H1 (cell line): ENCODE data around the gene ARHGEF12. TPM values are rescaled to one million over a fixed set of nuclear protein-coding genes. Genes with fewer than 3 reads are reported as not detected.

Experiments used
- CTCF ChIA-PET: fragments of 300-600 bp; sonication (Branson Sonifier 250); formaldehyde crosslinking; loops from one replicate; lab custom pipeline; 2021; ENCODE audit not compliant: partially characterized antibody; lab: Charles Lee
- POLR2A ChIA-PET: fragments of 300-600 bp; sonication (Branson Sonifier 250); formaldehyde crosslinking; loops from one replicate; lab custom pipeline; 2021; ENCODE audit warnings: inconsistent platforms; ENCODE audit not compliant: partially characterized antibody; lab: Charles Lee
- DNase-seq, 2 experiments: peaks; one replicate each; pipeline versions ENCODE4 v3.0.0 to v3.0.0-alpha.2; 2010 to 2022; ENCODE audit warnings: low spot score in 2 of 2, low read depth in 1 of 2, mixed read lengths in 1 of 2
- FAIRE-seq: peaks from 2 replicates; lab custom pipeline; 2011; peaks lifted over from hg19 to GRCh38; lab: Jason Lieb, UNC
- H2AFZ ChIP-seq: 2 replicates; pipeline ENCODE4 v1.8.1; 2012; ENCODE audit warnings: low read length, inconsistent platforms
- H2AK5ac ChIP-seq: 2 replicates; pipeline ENCODE4 v1.6.1; 2013; ENCODE audit warnings: low read depth, low read length
- H2BK120ac ChIP-seq: replicated peaks from 2 replicates; pipeline ENCODE3; 2013; ENCODE audit warnings: low read depth, low read length, inconsistent platforms
- H2BK12ac ChIP-seq: 2 replicates; pipeline ENCODE4 v1.6.1; 2013; ENCODE audit warnings: low read depth, low read length
- H2BK15ac ChIP-seq: 2 replicates; pipeline ENCODE4 v1.6.1; 2013; ENCODE audit warnings: low read length
- H2BK20ac ChIP-seq: 2 replicates; pipeline ENCODE4 v1.6.1; 2013; ENCODE audit warnings: low read length
- H2BK5ac ChIP-seq: 2 replicates; pipeline ENCODE4 v1.6.1; 2013; ENCODE audit warnings: low read depth, low read length
- H3K14ac ChIP-seq: 2 replicates; pipeline ENCODE4 v1.6.1; 2013; ENCODE audit warnings: inconsistent platforms; ENCODE audit not compliant: insufficient read length
- H3K18ac ChIP-seq: 2 replicates; pipeline ENCODE4 v1.6.1; 2013; ENCODE audit warnings: low read length; ENCODE audit errors: extremely low read depth
- H3K23ac ChIP-seq: 2 replicates; pipeline ENCODE4 v1.6.1; 2013; ENCODE audit warnings: inconsistent platforms; ENCODE audit not compliant: insufficient read length
- H3K23me2 ChIP-seq: 2 replicates; pipeline ENCODE4 v1.6.1; 2013; ENCODE audit warnings: low read depth, low read length
- H3K27ac ChIP-seq: 2 replicates; pipeline ENCODE4 v1.6.1; 2011; ENCODE audit warnings: low read depth, low read length, inconsistent platforms
- H3K27me3 ChIP-seq, 4 experiments: replicated peaks in 1 of 4; 1 replicate in 1 of 4; 2 replicates in 3 of 4; pipeline versions ENCODE4 v1.6.1 to v1.8.1; 2011 to 2013; ENCODE audit warnings: low read length in 3 of 4, mild to moderate bottlenecking in 3 of 4, inconsistent platforms in 2 of 4, mixed read lengths in 2 of 4, moderate library complexity in 1 of 4; ENCODE audit not compliant: control insufficient read depth in 3 of 4, insufficient read depth in 3 of 4; ENCODE audit errors: extremely low read depth in 1 of 4
- H3K36me3 ChIP-seq, 4 experiments: 2 replicates each; pipeline versions ENCODE4 v1.6.1 to v1.8.1; 2011 to 2013; ENCODE audit warnings: mild to moderate bottlenecking in 4 of 4, low read length in 3 of 4, moderate library complexity in 2 of 4, control low read depth in 1 of 4, inconsistent platforms in 1 of 4; ENCODE audit not compliant: insufficient read depth in 4 of 4, control insufficient read depth in 2 of 4
- H3K4ac ChIP-seq: replicated peaks from 2 replicates; pipeline ENCODE3; 2013; ENCODE audit warnings: low read length, low read depth, mixed read lengths, inconsistent platforms; ENCODE audit not compliant: insufficient read length
- H3K4me1 ChIP-seq, 4 experiments: replicated peaks in 1 of 4; 1 replicate in 1 of 4; 2 replicates in 3 of 4; pipeline versions ENCODE4 v1.6.1 to v1.8.1; 2011 to 2013; ENCODE audit warnings: low read length in 3 of 4, inconsistent platforms in 2 of 4, mixed read lengths in 1 of 4; ENCODE audit not compliant: insufficient read depth in 4 of 4, control insufficient read depth in 3 of 4
- H3K4me2 ChIP-seq, 2 experiments: 2 replicates each; pipeline versions ENCODE4 v1.6.1 to v1.8.1; 2011 to 2013; ENCODE audit warnings: low read depth in 2 of 2, low read length in 2 of 2, control low read depth in 1 of 2, inconsistent platforms in 1 of 2, mild to moderate bottlenecking in 1 of 2; ENCODE audit not compliant: insufficient read depth in 1 of 2
- H3K4me3 ChIP-seq, 4 experiments: fragments of 200-600, 300-600 bp in 1 of 4; sonication (generic), shearing (Covaris generic), sonication (Bioruptor Twin) in 1 of 4; 2 replicates each; pipeline versions ENCODE4 v1.5.1 to v1.8.1; 2011 to 2016; ENCODE audit warnings: low read length in 4 of 4, low read depth in 3 of 4, control low read depth in 2 of 4, inconsistent platforms in 2 of 4, mild to moderate bottlenecking in 2 of 4, mixed read lengths in 1 of 4, moderate library complexity in 1 of 4; ENCODE audit not compliant: insufficient read depth in 2 of 4; ENCODE audit errors: extremely low read depth in 1 of 4
- H3K56ac ChIP-seq: replicated peaks from 2 replicates; pipeline ENCODE3; 2013; ENCODE audit warnings: low read depth, mild to moderate bottlenecking, mixed read lengths, low read length, inconsistent platforms; ENCODE audit not compliant: insufficient read length
- H3K79me1 ChIP-seq: 2 replicates; pipeline ENCODE4 v1.6.1; 2013; ENCODE audit warnings: low read depth, low read length, control low read depth
- H3K79me2 ChIP-seq, 2 experiments: 2 replicates each; pipeline versions ENCODE4 v1.6.1 to v1.8.1; 2012 to 2013; ENCODE audit warnings: low read length in 2 of 2, mild to moderate bottlenecking in 2 of 2, inconsistent platforms in 1 of 2; ENCODE audit not compliant: insufficient read depth in 2 of 2, control insufficient read depth in 1 of 2
- H3K9ac ChIP-seq, 4 experiments: replicated peaks in 1 of 4; 1 replicate in 1 of 4; 2 replicates in 3 of 4; pipeline versions ENCODE4 v1.6.1 to v1.8.1; 2011 to 2013; ENCODE audit warnings: low read depth in 3 of 4, low read length in 3 of 4, control low read depth in 2 of 4, mild to moderate bottlenecking in 2 of 4, moderate library complexity in 2 of 4, inconsistent platforms in 1 of 4; ENCODE audit errors: extremely low read depth in 1 of 4
- H3K9me3 ChIP-seq, 2 experiments: 2 replicates each; pipeline versions ENCODE4 v1.6.1 to v1.8.1; 2012 to 2013; ENCODE audit warnings: mild to moderate bottlenecking in 2 of 2, moderate library complexity in 2 of 2, control low read depth in 1 of 2, inconsistent platforms in 1 of 2, low read depth in 1 of 2, low read length in 1 of 2, mixed read lengths in 1 of 2; ENCODE audit not compliant: insufficient read depth in 2 of 2
- H4K20me1 ChIP-seq, 2 experiments: replicated peaks in 1 of 2; 2 replicates each; pipeline versions ENCODE3 to v1.8.1; 2011 to 2013; ENCODE audit warnings: inconsistent platforms in 2 of 2, low read length in 2 of 2, mild to moderate bottlenecking in 1 of 2; ENCODE audit not compliant: insufficient read depth in 2 of 2, control insufficient read depth in 1 of 2
- H4K5ac ChIP-seq: 2 replicates; pipeline ENCODE4 v1.6.1; 2013; ENCODE audit warnings: low read length, low read depth, mixed read lengths, inconsistent platforms; ENCODE audit not compliant: insufficient read length
- H4K8ac ChIP-seq: 2 replicates; pipeline ENCODE4 v1.8.0; 2013; ENCODE audit warnings: mild to moderate bottlenecking, moderate library complexity, low read length, inconsistent platforms; ENCODE audit not compliant: insufficient read depth; ENCODE audit errors: extremely low read depth
- H4K91ac ChIP-seq: replicated peaks from 2 replicates; pipeline ENCODE3; 2013; ENCODE audit warnings: low read length, mixed read lengths, inconsistent platforms; ENCODE audit not compliant: insufficient read length
- BCL11A ChIP-seq, 2 experiments: IDR thresholded peaks; one replicate each; pipeline ENCODE4 v1.6.1; 2011; ENCODE audit warnings: low read depth in 2 of 2, low read length in 2 of 2, mild to moderate bottlenecking in 2 of 2
- E2F6 ChIP-seq: IDR thresholded peaks from 2 replicates; pipeline ENCODE4 v1.6.1; 2012; ENCODE audit warnings: inconsistent platforms
- GABPA ChIP-seq: IDR thresholded peaks from 2 replicates; pipeline ENCODE4 v1.6.1; 2011; ENCODE audit warnings: mild to moderate bottlenecking, low read length, moderate library complexity, borderline replicate concordance; ENCODE audit not compliant: insufficient read depth
- POLR2A ChIP-seq, 2 experiments: IDR thresholded peaks; 1 replicate in 1 of 2; 2 replicates in 1 of 2; pipeline ENCODE4 v1.6.1; 2011; ENCODE audit warnings: low read depth in 2 of 2, low read length in 2 of 2, mild to moderate bottlenecking in 2 of 2; ENCODE audit errors: control extremely low read depth in 1 of 2
- SP4 ChIP-seq: IDR thresholded peaks from 2 replicates; pipeline ENCODE4 v1.6.1; 2012; ENCODE audit warnings: low read length, inconsistent platforms
- TAF1 ChIP-seq: IDR thresholded peaks from 2 replicates; pipeline ENCODE4 v1.6.1; 2011; ENCODE audit warnings: mild to moderate bottlenecking, low read depth, low read length
- WGBS, 2 experiments: shearing (Covaris generic) in 1 of 2; methylation state at CpG; one replicate each; pipeline versions ENCODE4 v1.1.6 to v1.1.7; 2013 to 2015; ENCODE audit warnings: low lambda C conversion rate in 2 of 2, mixed read lengths in 2 of 2, inconsistent platforms in 1 of 2, low coverage in 1 of 2, missing lambda C conversion rate in 1 of 2; ENCODE audit not compliant: insufficient replicate concordance in 2 of 2, insufficient coverage in 1 of 2, insufficient read length in 1 of 2; ENCODE audit errors: extremely low coverage in 1 of 2, missing lambda C conversion rate in 1 of 2; 5-methylcytosine and 5-hydroxymethylcytosine counted together
- polyA plus RNA-seq, 7 experiments: library from polyadenylated mRNA; depleted of rRNA in 3 of 7; stranded (reverse) in 5 of 7; unstranded in 2 of 7; fragments of >200 nt in 5 of 7; fragments of 200-250 nt in 2 of 7; gene quantifications; 1 replicate in 5 of 7; 2 replicates in 1 of 7; 4 replicates in 1 of 7; pipeline versions ENCODE4 v1.2.1 to v1.2.3, GENCODE V29; 2011 to 2013; ENCODE audit warnings: missing spikeins in 2 of 7, mixed read lengths in 2 of 7
- total RNA-seq: library from RNA; stranded (reverse); fragmentation: NEBNext Ultra II Directional; extraction: Animal tissue kit (Norgen Biotek cat#: 25700); gene quantifications from 2 replicates; pipeline ENCODE4 v1.2.1, GENCODE V29; 2021

Gene ARHGEF12
- total and polyA plus RNA-seq, 2 of the 8 experiments (the other 6 are each of a cell fraction or from before 2014, with no cell fraction given): 5.1 to 33.7 TPM

GRCh38 chr11:120522021-120522420 is 185.8 kb downstream of the ARHGEF12 start:
- H2BK15ac ChIP-seq: no peak overlapping the region
- H3K79me2 ChIP-seq: no peaks in the 10 kb centered on the region
- no peak overlapping the region for H2BK5ac ChIP-seq
- no peak overlapping the region for H4K5ac ChIP-seq
- H3K4me3 ChIP-seq: no peak overlapping the region
- no peak overlapping the region for H3K4me2 ChIP-seq
- H3K9ac ChIP-seq: no peak overlapping the region
- no peaks in the 10 kb centered on the region for H3K36me3 ChIP-seq
- no peak for FAIRE-seq
- no peak overlapping the region for H3K23ac ChIP-seq
- H3K4me1 ChIP-seq: peaks cover 3 to 33% (median 17%) of the 10 kb centered on the region in 4 experiments
- 92% methylated on average over 11 of the region's 11 CpGs; no CpG with 5 or more reads in 1 of the 2 experiments for WGBS, 2 experiments
- H4K20me1 ChIP-seq: no peaks in the 10 kb centered on the region
- DNase-seq: no peak
- H3K14ac ChIP-seq: no peak overlapping the region
- no peak overlapping the region for H2BK120ac ChIP-seq
- no peak overlapping the region for H2BK20ac ChIP-seq
- no peak overlapping the region for H4K8ac ChIP-seq
- no peak overlapping the region for H2AFZ ChIP-seq
- H3K18ac ChIP-seq: no peak overlapping the region
- no peak overlapping the region for H3K27ac ChIP-seq
- H3K4ac ChIP-seq: no peak overlapping the region
- TF ChIP-seq BCL11A (IDR thresholded peaks at IDR 0.05; ENCODE audit: low read depth in 2 of 2, low read length in 2 of 2): no peak
- TF ChIP-seq GABPA: no peak
- TF ChIP-seq POLR2A (IDR thresholded peaks at IDR 0.05; ENCODE audit: control extremely low read depth in 1 of 2, low read depth in 2 of 2, low read length in 2 of 2): no peak
- no peak for TF ChIP-seq E2F6
- no peak for TF ChIP-seq SP4
- TF ChIP-seq TAF1: no peak
- TF ChIP-seq, all 59 proteins: peak for 0
- Histone ChIP-seq H3K9me3 (no peaks in the 10 kb centered on the region), H2BK12ac (no peak overlapping the region), H3K23me2 (no peaks in the 10 kb centered on the region), H4K91ac (no peak overlapping the region), H3K56ac (no peak overlapping the region), H2AK5ac (no peak overlapping the region), H3K27me3 (no peaks in the 10 kb centered on the region; a peak in 1 of 7 replicates), H3K79me1 (no peaks in the 10 kb centered on the region)
- POLR2A ChIA-PET: interaction anchor here (1.2 kb wide), 1 partner anchor 41 kb away, joined by 3 read pairs; no protein-coding TSS in a partner anchor
- CTCF ChIA-PET: interaction anchor here (1.1 to 2.7 kb wide), 9 partner anchors 11 to 406 kb away, joined by 3 to 7 read pairs (median 4); partner anchors contain the start of gene GRIK4
